Stomach (tissue), 9 donors: Measurements from ENCODE around the gene MAN1A1. TPM values are rescaled to one million over a fixed set of nuclear protein-coding genes. Genes with fewer than 3 reads are reported as not detected.

Source experiments
- DNase-seq, 2 donors: peaks; one replicate each; pipeline versions ENCODE4 v3.0.0 to v3.0.0-alpha.2; 2013 to 2019
- H3K27ac ChIP-seq, 5 donors: fragments of 200-600 bp in 4 of 5; sonication (generic) in 4 of 5; one replicate each; pipeline ENCODE4 v1.5.1; 2013 to 2019; ENCODE audit warnings: mild to moderate bottlenecking in 1 of 5, moderate library complexity in 1 of 5
- H3K27me3 ChIP-seq, 3 donors: fragments of 200-600 bp; sonication (generic); one replicate each; pipeline ENCODE4 v1.5.1; 2017 to 2019; ENCODE audit warnings: mixed run types in 1 of 3
- H3K36me3 ChIP-seq, 4 donors: fragments of 200-600 bp; sonication (generic); 1 replicate in 3 of 4; 2 replicates in 1 of 4; pipeline ENCODE4 v1.5.1; 2016 to 2019
- H3K4me1 ChIP-seq, 4 donors: fragments of 200-600 bp; sonication (generic); one replicate each; pipeline ENCODE4 v1.5.1; 2016 to 2019
- H3K4me3 ChIP-seq, 4 donors: fragments of 200-600 bp; sonication (generic) in 3 of 4; one replicate each; pipeline ENCODE4 v1.5.1; 2016 to 2019; ENCODE audit warnings: mild to moderate bottlenecking in 1 of 4
- H3K9me3 ChIP-seq, 4 donors: fragments of 200-600 bp; sonication (generic); one replicate each; pipeline ENCODE4 v1.5.1; 2016 to 2019
- CTCF ChIP-seq, 7 experiments: fragments of 450-650 bp in 4 of 7; fragments of 200-600 bp in 3 of 7; sonication (generic) in 3 of 7; IDR thresholded peaks; one replicate each; pipeline ENCODE4 v1.5.1; 2016 to 2019; ENCODE audit warnings: antibody characterized with exemption in 7 of 7, control low read depth in 2 of 7, mild to moderate bottlenecking in 1 of 7
- EP300 ChIP-seq: sonication (generic); formaldehyde crosslinking; IDR thresholded peaks from one replicate; pipeline ENCODE4 v1.6.1; 2017; ENCODE audit warnings: antibody characterized with exemption
- POLR2A ChIP-seq, 4 donors: fragments of 450-650 bp; IDR thresholded peaks; one replicate each; pipeline ENCODE4 v1.6.1; 2016; ENCODE audit warnings: antibody characterized with exemption in 4 of 4, control low read depth in 2 of 4, mild to moderate bottlenecking in 1 of 4, moderate library complexity in 1 of 4
- POLR2AphosphoS5 ChIP-seq, 3 donors: sonication (generic); formaldehyde crosslinking; IDR thresholded peaks; one replicate each; pipeline ENCODE4 v1.6.1; 2016; ENCODE audit warnings: antibody characterized with exemption in 3 of 3
- WGBS, 5 donors: extraction: QIAGEN DNeasy Blood & Tissue Kit in 3 of 5; methylation state at CpG; one replicate each; pipeline versions ENCODE4 v1.1.5 to v1.1.7; 2013 to 2018; 5-methylcytosine and 5-hydroxymethylcytosine counted together
- intact Hi-C: fragments of 100-400 bp; cut with DNase I; formaldehyde crosslinking; loops from one replicate; pipeline ENCODE4 v1.15.1; 2023; ENCODE audit warnings: low total_unique reads
- polyA plus RNA-seq, 3 donors: library from polyadenylated mRNA; stranded (reverse); fragments of 200-250 nt; gene quantifications; one replicate each; pipeline ENCODE4 v1.2.3, GENCODE V29; 2013
- small RNA-seq, 4 donors: library from RNA; depleted of rRNA; stranded (forward); fragments of <200 nt; gene quantifications; one replicate each; pipeline ENCODE3, GENCODE V24; 2016
- total RNA-seq, 5 donors: library from RNA; depleted of rRNA; stranded (reverse); fragments of >200 nt; gene quantifications; one replicate each; pipeline versions ENCODE4 v1.1.0 to v1.2.3, GENCODE V29; 2014 to 2016
- donor health status: healthy with polysubstance abuse.
- donor health status: Bipolar disorder and iron deficiency.
- donor health status: healthy.

Gene MAN1A1
- total and polyA plus RNA-seq, 8 donors, result 8.0 to 132 (median 47.9) TPM

GRCh38 chr6:119127627-119128026 is 221.9 kb downstream of the MAN1A1 start:
- no peaks in the 10 kb centered on the region for H3K27me3 ChIP-seq
- no peak overlapping the region for H3K4me3 ChIP-seq
- H3K36me3 ChIP-seq, result no peaks in the 10 kb centered on the region
- no peaks in the 10 kb centered on the region for H3K9me3 ChIP-seq
- no peak for DNase-seq
- no peak overlapping the region for H3K27ac ChIP-seq
- 85 to 100% (median 94%) methylated on average over 1 of the region's 1 CpG for WGBS, 5 donors
- H3K4me1 ChIP-seq, result peaks cover 6 to 33% (median 12%) of the 10 kb centered on the region in 4 donors
- intact Hi-C loops, result no loop called here
- TF ChIP-seq CTCF (IDR thresholded peaks at IDR 0.05) (no peak), POLR2A (IDR thresholded peaks at IDR 0.05) (no peak), POLR2AphosphoS5 (IDR thresholded peaks at IDR 0.05) (no peak), EP300 (no peak)

Small RNAs within 50 kb of the gene (small RNA-seq; reads per million reads assigned to genes)
- gene AL022722.2, result 0 reads per million in 4 donors
- 0 to 0.38 (median 0) reads per million in 4 donors for gene RNU6-194P
